GM23338 (cell line): ENCODE measurements around the gene CDC40.

Source experiments
- CREB1 ChIP-seq: fragments of 250-450 bp; sonication (Bioruptor Pico); IDR thresholded peaks from 2 replicates; pipeline ENCODE4 v1.5.0; 2020; ENCODE audit warnings: low read depth, mild to moderate bottlenecking, moderate library complexity
- CTCF ChIP-seq, 2 experiments: fragments of 200-600 bp in 1 of 2; sonication (generic) in 1 of 2; conservative IDR thresholded peaks; 2 replicates each; pipeline versions ENCODE4 v1.5.1 to v1.6.1; 2016 to 2017; ENCODE audit warnings: antibody characterized with exemption in 2 of 2, low read depth in 2 of 2, mild to moderate bottlenecking in 2 of 2, moderate library complexity in 1 of 2
- ETS1 ChIP-seq: IDR thresholded peaks from 2 replicates; pipeline ENCODE4 v1.6.1; 2016; ENCODE audit warnings: antibody characterized with exemption
- EZH2 ChIP-seq: fragments of 200-600 bp; sonication (generic); IDR thresholded peaks from one replicate; pipeline ENCODE4 v1.8.0; 2017; ENCODE audit warnings: antibody characterized with exemption, mild to moderate bottlenecking, low read depth; ENCODE audit not compliant: unreplicated experiment
- EZH2phosphoT487 ChIP-seq: fragments of 200-600 bp; sonication (generic); IDR thresholded peaks from one replicate; pipeline ENCODE4 v1.8.1; 2018; ENCODE audit warnings: antibody characterized with exemption; ENCODE audit not compliant: unreplicated experiment
- JUNB ChIP-seq: IDR thresholded peaks from one replicate; pipeline ENCODE4 v1.6.1; 2016; ENCODE audit warnings: antibody characterized with exemption; ENCODE audit not compliant: unreplicated experiment
- NANOG ChIP-seq: IDR thresholded peaks from 2 replicates; pipeline ENCODE4 v1.6.1; 2016; ENCODE audit warnings: antibody characterized with exemption, borderline replicate concordance
- POLR2AphosphoS5 ChIP-seq: IDR thresholded peaks from 2 replicates; pipeline ENCODE4 v1.6.1; 2016; ENCODE audit warnings: antibody characterized with exemption, low read depth
- REST ChIP-seq: IDR thresholded peaks from one replicate; pipeline ENCODE4 v1.6.1; 2018; ENCODE audit warnings: antibody characterized with exemption; ENCODE audit not compliant: unreplicated experiment
- ZNF114 ChIP-seq: fragments of 250-450 bp; sonication (Bioruptor Pico); IDR thresholded peaks from 2 replicates; pipeline ENCODE4 v1.5.0; 2020; ENCODE audit warnings: mild to moderate bottlenecking, moderate library complexity
- ZNF331 ChIP-seq: fragments of 250-450 bp; sonication (Bioruptor Pico); IDR thresholded peaks from 2 replicates; pipeline ENCODE4 v1.5.0; 2020; ENCODE audit warnings: low read depth, mild to moderate bottlenecking, moderate library complexity

- TF ChIP-seq EZH2 (no peak), CTCF (conservative IDR thresholded peaks at IDR 0.05; ENCODE audit: low read depth in 2 of 2) (no peak), POLR2AphosphoS5 (no peak), JUNB (no peak), REST (no peak), EZH2phosphoT487 (no peak), NANOG (no peak), ETS1 (no peak), CREB1 (CRISPR knock-in tag) (no peak), ZNF331 (CRISPR knock-in tag) (no peak), ZNF114 (no peak)
Measured at GRCh38 chr6:110137924-110138887, 42.0 kb upstream of the CDC40 start.
